Esophagus muscularis mucosa (tissue), 3 donors: ENCODE data around the gene CDHR4.

Experiments used
- POLR2A ChIP-seq: fragments of 450-650 bp; IDR thresholded peaks from one replicate; pipeline ENCODE4 v1.6.1; 2017; ENCODE audit warnings: antibody characterized with exemption, moderate library complexity, mild to moderate bottlenecking, low read depth
- POLR2AphosphoS5 ChIP-seq, 2 donors: sonication (generic); formaldehyde crosslinking; IDR thresholded peaks; one replicate each; pipeline ENCODE4 v1.6.1; 2017; ENCODE audit warnings: antibody characterized with exemption in 2 of 2
- TF ChIP-seq, protein P1 (sequence below), 3 experiments: fragments of 200-600 bp in 2 of 3; fragments of 450-650 bp in 1 of 3; sonication (generic) in 2 of 3; IDR thresholded peaks; one replicate each; pipeline ENCODE4 v1.5.1; 2017 to 2019; ENCODE audit warnings: antibody characterized with exemption in 3 of 3, mild to moderate bottlenecking in 2 of 3, moderate library complexity in 1 of 3

DNA sequence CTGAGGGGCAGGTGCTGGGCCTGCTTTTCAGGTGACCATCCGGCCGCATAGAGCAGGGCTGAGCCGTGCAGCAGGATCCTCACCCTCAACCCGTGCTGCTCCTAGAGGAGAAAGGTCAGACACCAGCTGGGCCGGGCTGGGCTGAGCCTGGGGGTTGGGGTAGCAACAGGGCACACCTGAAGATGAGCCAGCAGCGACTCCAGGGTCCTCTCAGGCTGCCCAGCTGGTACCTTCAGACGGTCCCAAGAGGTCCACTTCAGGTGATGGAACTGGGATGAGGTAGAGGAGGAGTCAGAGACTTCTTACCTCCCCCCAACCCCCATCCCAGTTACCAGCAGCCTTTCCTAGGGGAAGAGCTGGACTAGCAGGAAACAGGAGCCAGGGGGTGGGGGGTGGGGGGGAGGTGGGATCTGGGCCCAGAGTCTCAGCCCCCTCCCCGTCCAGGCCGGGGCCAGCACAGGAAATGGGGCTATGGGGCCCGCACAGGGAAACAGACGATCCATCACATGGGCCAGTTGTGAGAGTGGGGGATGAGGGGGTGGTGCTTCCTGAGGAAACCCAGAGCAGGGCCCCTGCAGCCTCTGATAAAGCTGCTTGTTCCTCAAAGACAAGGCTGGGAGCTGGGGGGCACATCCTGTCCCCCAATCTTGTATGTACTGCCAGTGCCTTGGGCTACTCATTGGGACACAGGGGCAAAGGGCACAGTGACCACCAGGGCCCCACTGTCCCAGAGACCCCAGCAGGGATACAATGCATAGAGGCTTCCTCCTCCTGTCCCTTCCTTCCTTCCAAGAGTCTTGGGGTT, 6.4 kb upstream of the CDHR4 start:
- TF ChIP-seq, protein P1, sequence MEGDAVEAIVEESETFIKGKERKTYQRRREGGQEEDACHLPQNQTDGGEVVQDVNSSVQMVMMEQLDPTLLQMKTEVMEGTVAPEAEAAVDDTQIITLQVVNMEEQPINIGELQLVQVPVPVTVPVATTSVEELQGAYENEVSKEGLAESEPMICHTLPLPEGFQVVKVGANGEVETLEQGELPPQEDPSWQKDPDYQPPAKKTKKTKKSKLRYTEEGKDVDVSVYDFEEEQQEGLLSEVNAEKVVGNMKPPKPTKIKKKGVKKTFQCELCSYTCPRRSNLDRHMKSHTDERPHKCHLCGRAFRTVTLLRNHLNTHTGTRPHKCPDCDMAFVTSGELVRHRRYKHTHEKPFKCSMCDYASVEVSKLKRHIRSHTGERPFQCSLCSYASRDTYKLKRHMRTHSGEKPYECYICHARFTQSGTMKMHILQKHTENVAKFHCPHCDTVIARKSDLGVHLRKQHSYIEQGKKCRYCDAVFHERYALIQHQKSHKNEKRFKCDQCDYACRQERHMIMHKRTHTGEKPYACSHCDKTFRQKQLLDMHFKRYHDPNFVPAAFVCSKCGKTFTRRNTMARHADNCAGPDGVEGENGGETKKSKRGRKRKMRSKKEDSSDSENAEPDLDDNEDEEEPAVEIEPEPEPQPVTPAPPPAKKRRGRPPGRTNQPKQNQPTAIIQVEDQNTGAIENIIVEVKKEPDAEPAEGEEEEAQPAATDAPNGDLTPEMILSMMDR (IDR thresholded peaks at IDR 0.05), result no peak
- no peak for TF ChIP-seq POLR2A
- no peak for TF ChIP-seq POLR2AphosphoS5 (IDR thresholded peaks at IDR 0.05)
